Cardiac fibroblast (primary cell): ENCODE data around the gene RASA2.

Source experiments
- DNase-seq, 2 donors: peaks; one replicate each; pipeline versions ENCODE4 v3.0.0 to v3.0.0-alpha.2; 2010; ENCODE audit warnings: low read depth in 2 of 2
- H3K4me3 ChIP-seq, 2 donors: replicated peaks in 1 of 2; 1 replicate in 1 of 2; 2 replicates in 1 of 2; pipeline ENCODE4 v1.5.1; 2011; ENCODE audit warnings: low read depth in 2 of 2, low read length in 2 of 2, mild to moderate bottlenecking in 2 of 2, moderate library complexity in 1 of 2
- CTCF ChIP-seq: IDR thresholded peaks from one replicate; pipeline ENCODE4 v1.5.1; 2011; ENCODE audit warnings: low read depth, mild to moderate bottlenecking, low read length, inconsistent platforms

Gene RASA2

GRCh38 chr3:141644931-141645330, 158.1 kb downstream of the RASA2 start:
- DNase-seq: peak; percentile 82 to 83
- TF ChIP-seq CTCF: peak; percentile 93
- no peak overlapping the region for H3K4me3 ChIP-seq

GRCh38 chr3:141646760-141647561, 160.1 kb downstream of the RASA2 start:
- H3K4me3 ChIP-seq: no peak overlapping the region
- no peak for TF ChIP-seq CTCF
- peak; percentile 71 to 84 for DNase-seq

DNA sequence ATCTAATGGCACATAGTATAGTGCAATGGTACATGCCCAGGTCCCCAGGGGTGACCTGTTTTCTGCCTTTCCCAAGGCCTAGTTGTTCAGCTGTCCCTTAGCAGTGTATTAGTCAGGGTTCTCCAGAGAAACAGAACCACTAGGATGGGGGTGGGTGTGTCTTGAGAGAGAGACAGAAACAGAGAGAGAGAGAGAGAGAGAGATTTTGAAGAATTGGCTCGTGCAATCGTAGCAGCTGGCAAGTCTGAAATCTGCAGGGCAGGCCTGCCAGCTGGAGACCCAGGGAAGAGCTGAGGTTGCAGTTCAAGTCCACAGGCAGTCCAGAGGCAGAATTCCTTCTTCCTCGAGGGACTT, 160.7 kb downstream of the RASA2 start:
- DNase-seq: no peak
- H3K4me3 ChIP-seq: no peak overlapping the region
- TF ChIP-seq CTCF: no peak

DNA sequence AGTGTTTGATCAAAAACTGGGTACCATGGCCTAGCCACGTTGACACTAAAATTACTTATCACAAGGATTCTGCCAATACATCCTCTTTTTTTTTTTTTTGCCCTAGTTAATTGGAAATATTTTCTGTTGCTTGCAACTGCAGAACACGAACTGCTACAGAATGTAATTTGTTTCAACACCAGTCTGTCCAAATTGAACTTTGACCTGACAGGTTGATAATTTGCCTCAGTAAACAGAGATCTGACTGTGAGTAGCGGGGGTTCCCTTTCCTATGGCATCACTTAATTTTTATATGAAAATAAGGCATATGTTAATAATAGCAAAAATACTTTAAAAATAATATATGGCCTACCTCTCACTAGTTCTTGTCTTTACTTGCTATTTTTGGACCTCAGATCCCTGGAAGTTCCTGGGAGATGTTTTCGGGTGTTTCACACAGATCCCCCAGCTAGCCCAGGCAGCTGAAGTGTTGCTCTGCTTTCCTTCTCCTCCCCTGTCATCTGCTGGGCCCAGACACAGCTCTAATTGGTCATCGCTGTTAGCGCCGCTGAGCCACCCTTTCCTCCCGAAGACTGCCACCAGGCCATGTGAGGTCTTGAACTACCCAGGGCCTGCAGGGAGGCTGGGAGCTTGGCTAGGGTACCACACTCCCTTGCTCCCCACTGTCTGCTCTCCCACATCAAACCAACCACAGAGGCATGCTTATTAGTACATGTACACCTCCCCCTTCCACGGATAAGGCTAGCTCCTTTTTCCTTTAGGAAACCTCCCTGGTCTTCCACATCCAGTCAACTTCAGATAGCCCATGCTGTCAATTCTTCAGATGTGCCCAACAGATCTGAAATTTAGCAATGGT, 161.5 kb downstream of the RASA2 start:
- H3K4me3 ChIP-seq: no peak overlapping the region
- TF ChIP-seq CTCF: no peak
- DNase-seq: no peak

DNA sequence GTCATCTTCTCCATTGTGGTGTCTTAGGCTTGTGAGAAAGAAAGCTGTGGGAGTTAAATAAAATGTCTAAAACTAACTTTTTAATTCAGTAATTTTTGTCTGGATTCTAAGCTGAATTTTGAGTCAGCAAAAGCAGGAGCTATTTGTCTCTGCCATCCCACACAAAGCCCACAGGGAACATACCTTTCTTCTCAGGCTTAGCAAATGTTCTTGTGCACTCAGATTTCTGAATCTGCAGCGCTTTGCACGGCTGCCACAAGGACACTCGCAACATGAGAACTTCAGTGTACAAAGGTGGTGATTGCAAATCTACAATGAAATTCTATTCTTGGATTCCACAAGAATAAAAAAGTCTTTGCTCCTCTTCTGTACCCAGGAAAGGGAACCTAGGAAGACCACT, 163.0 kb downstream of the RASA2 start:
- no peak for TF ChIP-seq CTCF
- DNase-seq: no peak
- no peak overlapping the region for H3K4me3 ChIP-seq

- no peak for TF ChIP-seq CTCF
- DNase-seq: no peak
- H3K4me3 ChIP-seq: no peak overlapping the region
Observed at GRCh38 chr3:141650783-141651182, 164.0 kb downstream of the RASA2 start.
